ENCODE data around the gene WDR82. TPM values are rescaled to one million over a fixed set of nuclear protein-coding genes. Genes with fewer than 3 reads are reported as not detected.
A peak's percentile ranks its signal among the peaks of the same experiment; 100 is the strongest.

The WDR82 gene
- total and polyA plus RNA-seq, 10 of the 15 experiments (the other 5 are each of a cell fraction or from before 2014, with no cell fraction given) = 10.1 to 82.4 (median 48.7) TPM

GRCh38 chr3:52225452-52226228 lies 52.8 kb downstream of the WDR82 start, which contains the start of gene TLR9 (continued):
- TF ChIP-seq ELK1 (IDR thresholded peaks at IDR 0.05; ENCODE audit: low read depth, low read length) (no peak), POU2F2 (IDR thresholded peaks at IDR 0.05; ENCODE audit: borderline replicate concordance, low read depth, low read length) (peak; percentile 99), BRCA1 (IDR thresholded peaks at IDR 0.05; ENCODE audit: low read depth, low read length) (no peak), ZBTB4 (CRISPR knock-in tag; IDR thresholded peaks at IDR 0.05) (no peak), EZH2 (IDR thresholded peaks at IDR 0.05; ENCODE audit: borderline replicate concordance, control insufficient read depth, low read depth, low read length) (no peak), FOXK2 (IDR thresholded peaks at IDR 0.05) (no peak), BCLAF1 (IDR thresholded peaks at IDR 0.05) (no peak), ESRRA (IDR thresholded peaks at IDR 0.05; ENCODE audit: low read length) (no peak), ZNF687 (IDR thresholded peaks at IDR 0.05) (no peak), CEBPZ (IDR thresholded peaks at IDR 0.05; ENCODE audit: low read depth, low read length) (no peak), DPF2 (IDR thresholded peaks at IDR 0.05) (no peak; the same call in none of the 2 replicates), PML (IDR thresholded peaks at IDR 0.05; ENCODE audit: low read length) (no peak), CHD4 (IDR thresholded peaks at IDR 0.05) (no peak)
